ENCODE results near the gene EFS.

- TF ChIP-seq ZSCAN4 (tag by site-specific recombination; IDR thresholded peaks at IDR 0.05), result no peak
- TF ChIP-seq CTCF (tag by site-specific recombination; IDR thresholded peaks at IDR 0.05), result no peak
These were observed 48.7 kb upstream of the EFS start for GRCh38 chr14:23413681-23414080.
